WTC11 (cell line): ENCODE results near the gene TYSND1.

Experiments used
- FOXK1 ChIP-seq: sonication (generic); formaldehyde crosslinking; IDR thresholded peaks from 2 replicates; pipeline ENCODE4 v1.8.0; 2022; ENCODE audit warnings: mild to moderate bottlenecking, moderate library complexity, missing genetic modification reagents
- NFYB ChIP-seq: sonication (generic); formaldehyde crosslinking; conservative IDR thresholded peaks from 2 replicates; pipeline ENCODE4 v1.8.0; 2022; ENCODE audit warnings: low read depth, missing genetic modification reagents
- ZNF232 ChIP-seq: sonication (generic); formaldehyde crosslinking; IDR thresholded peaks from 2 replicates; pipeline ENCODE4 v1.8.0; 2022; ENCODE audit warnings: mild to moderate bottlenecking, missing genetic modification reagents
- TF ChIP-seq, protein P1 (sequence below): sonication (generic); formaldehyde crosslinking; IDR thresholded peaks from 2 replicates; pipeline ENCODE4 v1.8.0; 2022; ENCODE audit warnings: mild to moderate bottlenecking, missing genetic modification reagents
- TF ChIP-seq, protein P2 (sequence below): sonication (generic); formaldehyde crosslinking; IDR thresholded peaks from 2 replicates; pipeline ENCODE4 v1.8.0; 2023; ENCODE audit warnings: missing genetic modification reagents, mild to moderate bottlenecking, borderline replicate concordance
- TF ChIP-seq, protein P3 (sequence below): sonication (generic); formaldehyde crosslinking; conservative IDR thresholded peaks from 2 replicates; pipeline ENCODE4 v1.8.1; 2022; ENCODE audit warnings: mild to moderate bottlenecking, missing genetic modification reagents
- TF ChIP-seq, protein P4 (sequence below): fragments of 200-600 bp; IDR thresholded peaks from 2 replicates; pipeline ENCODE4 v1.8.0; 2022; ENCODE audit warnings: antibody characterized with exemption
- TF ChIP-seq, protein P5 (sequence below): sonication (generic); formaldehyde crosslinking; IDR thresholded peaks from 2 replicates; pipeline ENCODE4 v1.8.1; 2023; ENCODE audit warnings: mild to moderate bottlenecking, missing genetic modification reagents, borderline replicate concordance
- TF ChIP-seq, protein P6 (sequence below): fragments of 250-450 bp; sonication (Bioruptor Pico); conservative IDR thresholded peaks from 2 replicates; pipeline ENCODE4 v1.9.0; 2021; ENCODE audit warnings: mild to moderate bottlenecking
- TF ChIP-seq, protein P7 (sequence below): sonication (generic); formaldehyde crosslinking; IDR thresholded peaks from 2 replicates; pipeline ENCODE4 v1.8.1; 2023; ENCODE audit warnings: mild to moderate bottlenecking, missing genetic modification reagents, moderate library complexity
- TF ChIP-seq, protein P8 (sequence below): sonication (generic); formaldehyde crosslinking; IDR thresholded peaks from 2 replicates; pipeline ENCODE4 v1.8.0; 2022; ENCODE audit warnings: mild to moderate bottlenecking, missing genetic modification reagents

DNA sequence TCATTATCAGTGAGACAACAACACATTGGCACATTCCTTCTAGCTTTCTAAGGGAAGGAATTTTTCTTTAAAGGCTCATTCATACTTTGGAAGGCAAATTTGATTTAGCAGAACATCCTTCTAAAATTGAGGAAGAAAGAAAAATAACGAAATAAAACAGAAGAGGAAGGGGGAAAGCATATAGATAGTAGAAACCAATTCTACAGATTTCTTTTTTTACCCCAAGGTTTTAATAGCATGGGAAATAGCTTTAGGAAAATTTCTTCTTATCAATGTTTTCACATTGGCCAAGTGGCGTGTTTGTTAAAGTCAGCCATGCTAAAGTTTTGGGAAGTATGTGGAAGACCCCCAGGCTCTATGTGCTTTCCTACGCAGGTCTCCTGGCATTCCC is 58.2 kb downstream of the TYSND1 start:
- no peak for TF ChIP-seq ZNF232 (CRISPR knock-in tag)
- no peak for TF ChIP-seq NFYB (CRISPR knock-in tag)
- TF ChIP-seq, protein P1, sequence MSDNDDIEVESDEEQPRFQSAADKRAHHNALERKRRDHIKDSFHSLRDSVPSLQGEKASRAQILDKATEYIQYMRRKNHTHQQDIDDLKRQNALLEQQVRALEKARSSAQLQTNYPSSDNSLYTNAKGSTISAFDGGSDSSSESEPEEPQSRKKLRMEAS (CRISPR knock-in tag): no peak
- TF ChIP-seq, protein P2, sequence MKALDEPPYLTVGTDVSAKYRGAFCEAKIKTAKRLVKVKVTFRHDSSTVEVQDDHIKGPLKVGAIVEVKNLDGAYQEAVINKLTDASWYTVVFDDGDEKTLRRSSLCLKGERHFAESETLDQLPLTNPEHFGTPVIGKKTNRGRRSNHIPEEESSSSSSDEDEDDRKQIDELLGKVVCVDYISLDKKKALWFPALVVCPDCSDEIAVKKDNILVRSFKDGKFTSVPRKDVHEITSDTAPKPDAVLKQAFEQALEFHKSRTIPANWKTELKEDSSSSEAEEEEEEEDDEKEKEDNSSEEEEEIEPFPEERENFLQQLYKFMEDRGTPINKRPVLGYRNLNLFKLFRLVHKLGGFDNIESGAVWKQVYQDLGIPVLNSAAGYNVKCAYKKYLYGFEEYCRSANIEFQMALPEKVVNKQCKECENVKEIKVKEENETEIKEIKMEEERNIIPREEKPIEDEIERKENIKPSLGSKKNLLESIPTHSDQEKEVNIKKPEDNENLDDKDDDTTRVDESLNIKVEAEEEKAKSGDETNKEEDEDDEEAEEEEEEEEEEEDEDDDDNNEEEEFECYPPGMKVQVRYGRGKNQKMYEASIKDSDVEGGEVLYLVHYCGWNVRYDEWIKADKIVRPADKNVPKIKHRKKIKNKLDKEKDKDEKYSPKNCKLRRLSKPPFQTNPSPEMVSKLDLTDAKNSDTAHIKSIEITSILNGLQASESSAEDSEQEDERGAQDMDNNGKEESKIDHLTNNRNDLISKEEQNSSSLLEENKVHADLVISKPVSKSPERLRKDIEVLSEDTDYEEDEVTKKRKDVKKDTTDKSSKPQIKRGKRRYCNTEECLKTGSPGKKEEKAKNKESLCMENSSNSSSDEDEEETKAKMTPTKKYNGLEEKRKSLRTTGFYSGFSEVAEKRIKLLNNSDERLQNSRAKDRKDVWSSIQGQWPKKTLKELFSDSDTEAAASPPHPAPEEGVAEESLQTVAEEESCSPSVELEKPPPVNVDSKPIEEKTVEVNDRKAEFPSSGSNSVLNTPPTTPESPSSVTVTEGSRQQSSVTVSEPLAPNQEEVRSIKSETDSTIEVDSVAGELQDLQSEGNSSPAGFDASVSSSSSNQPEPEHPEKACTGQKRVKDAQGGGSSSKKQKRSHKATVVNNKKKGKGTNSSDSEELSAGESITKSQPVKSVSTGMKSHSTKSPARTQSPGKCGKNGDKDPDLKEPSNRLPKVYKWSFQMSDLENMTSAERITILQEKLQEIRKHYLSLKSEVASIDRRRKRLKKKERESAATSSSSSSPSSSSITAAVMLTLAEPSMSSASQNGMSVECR (CRISPR knock-in tag): no peak
- TF ChIP-seq, protein P3, sequence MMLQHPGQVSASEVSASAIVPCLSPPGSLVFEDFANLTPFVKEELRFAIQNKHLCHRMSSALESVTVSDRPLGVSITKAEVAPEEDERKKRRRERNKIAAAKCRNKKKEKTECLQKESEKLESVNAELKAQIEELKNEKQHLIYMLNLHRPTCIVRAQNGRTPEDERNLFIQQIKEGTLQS (CRISPR knock-in tag): no peak
- TF ChIP-seq, protein P4, sequence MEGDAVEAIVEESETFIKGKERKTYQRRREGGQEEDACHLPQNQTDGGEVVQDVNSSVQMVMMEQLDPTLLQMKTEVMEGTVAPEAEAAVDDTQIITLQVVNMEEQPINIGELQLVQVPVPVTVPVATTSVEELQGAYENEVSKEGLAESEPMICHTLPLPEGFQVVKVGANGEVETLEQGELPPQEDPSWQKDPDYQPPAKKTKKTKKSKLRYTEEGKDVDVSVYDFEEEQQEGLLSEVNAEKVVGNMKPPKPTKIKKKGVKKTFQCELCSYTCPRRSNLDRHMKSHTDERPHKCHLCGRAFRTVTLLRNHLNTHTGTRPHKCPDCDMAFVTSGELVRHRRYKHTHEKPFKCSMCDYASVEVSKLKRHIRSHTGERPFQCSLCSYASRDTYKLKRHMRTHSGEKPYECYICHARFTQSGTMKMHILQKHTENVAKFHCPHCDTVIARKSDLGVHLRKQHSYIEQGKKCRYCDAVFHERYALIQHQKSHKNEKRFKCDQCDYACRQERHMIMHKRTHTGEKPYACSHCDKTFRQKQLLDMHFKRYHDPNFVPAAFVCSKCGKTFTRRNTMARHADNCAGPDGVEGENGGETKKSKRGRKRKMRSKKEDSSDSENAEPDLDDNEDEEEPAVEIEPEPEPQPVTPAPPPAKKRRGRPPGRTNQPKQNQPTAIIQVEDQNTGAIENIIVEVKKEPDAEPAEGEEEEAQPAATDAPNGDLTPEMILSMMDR: no peak
- TF ChIP-seq, protein P5, sequence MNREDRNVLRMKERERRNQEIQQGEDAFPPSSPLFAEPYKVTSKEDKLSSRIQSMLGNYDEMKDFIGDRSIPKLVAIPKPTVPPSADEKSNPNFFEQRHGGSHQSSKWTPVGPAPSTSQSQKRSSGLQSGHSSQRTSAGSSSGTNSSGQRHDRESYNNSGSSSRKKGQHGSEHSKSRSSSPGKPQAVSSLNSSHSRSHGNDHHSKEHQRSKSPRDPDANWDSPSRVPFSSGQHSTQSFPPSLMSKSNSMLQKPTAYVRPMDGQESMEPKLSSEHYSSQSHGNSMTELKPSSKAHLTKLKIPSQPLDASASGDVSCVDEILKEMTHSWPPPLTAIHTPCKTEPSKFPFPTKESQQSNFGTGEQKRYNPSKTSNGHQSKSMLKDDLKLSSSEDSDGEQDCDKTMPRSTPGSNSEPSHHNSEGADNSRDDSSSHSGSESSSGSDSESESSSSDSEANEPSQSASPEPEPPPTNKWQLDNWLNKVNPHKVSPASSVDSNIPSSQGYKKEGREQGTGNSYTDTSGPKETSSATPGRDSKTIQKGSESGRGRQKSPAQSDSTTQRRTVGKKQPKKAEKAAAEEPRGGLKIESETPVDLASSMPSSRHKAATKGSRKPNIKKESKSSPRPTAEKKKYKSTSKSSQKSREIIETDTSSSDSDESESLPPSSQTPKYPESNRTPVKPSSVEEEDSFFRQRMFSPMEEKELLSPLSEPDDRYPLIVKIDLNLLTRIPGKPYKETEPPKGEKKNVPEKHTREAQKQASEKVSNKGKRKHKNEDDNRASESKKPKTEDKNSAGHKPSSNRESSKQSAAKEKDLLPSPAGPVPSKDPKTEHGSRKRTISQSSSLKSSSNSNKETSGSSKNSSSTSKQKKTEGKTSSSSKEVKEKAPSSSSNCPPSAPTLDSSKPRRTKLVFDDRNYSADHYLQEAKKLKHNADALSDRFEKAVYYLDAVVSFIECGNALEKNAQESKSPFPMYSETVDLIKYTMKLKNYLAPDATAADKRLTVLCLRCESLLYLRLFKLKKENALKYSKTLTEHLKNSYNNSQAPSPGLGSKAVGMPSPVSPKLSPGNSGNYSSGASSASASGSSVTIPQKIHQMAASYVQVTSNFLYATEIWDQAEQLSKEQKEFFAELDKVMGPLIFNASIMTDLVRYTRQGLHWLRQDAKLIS (CRISPR knock-in tag): no peak
- TF ChIP-seq, protein P6, sequence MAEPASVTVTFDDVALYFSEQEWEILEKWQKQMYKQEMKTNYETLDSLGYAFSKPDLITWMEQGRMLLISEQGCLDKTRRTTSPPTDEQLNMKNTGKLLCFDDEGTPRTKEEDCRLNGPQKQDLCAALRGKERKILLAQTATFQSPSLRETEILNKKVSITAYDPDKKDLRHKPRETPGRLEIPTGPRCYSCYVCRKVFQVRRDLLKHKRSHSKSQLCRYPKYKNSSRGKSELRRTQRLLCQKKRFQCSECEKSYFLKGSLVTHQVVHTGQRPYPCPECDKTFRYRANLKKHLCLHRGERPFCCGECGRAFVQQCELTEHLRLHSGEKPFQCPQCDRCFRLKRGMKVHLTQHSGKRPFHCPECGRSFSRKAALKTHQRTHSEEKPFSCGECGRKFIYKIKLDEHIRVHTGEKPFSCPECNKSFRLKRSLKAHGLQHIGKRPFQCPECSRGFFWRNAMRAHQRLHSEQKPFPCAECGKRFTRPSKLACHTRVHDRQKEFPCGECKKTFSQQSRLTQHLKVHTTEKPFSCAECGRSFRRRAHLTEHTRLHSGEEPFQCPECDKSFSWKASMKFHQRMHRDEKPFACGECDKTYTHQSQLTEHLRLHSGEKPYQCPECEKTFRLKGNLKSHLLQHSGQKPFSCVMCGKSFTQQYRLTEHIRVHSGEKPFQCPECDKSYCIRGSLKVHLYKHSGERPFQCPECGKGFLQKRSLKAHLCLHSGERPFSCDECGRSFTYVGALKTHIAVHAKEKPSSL (CRISPR knock-in tag): no peak
- TF ChIP-seq, protein P7, sequence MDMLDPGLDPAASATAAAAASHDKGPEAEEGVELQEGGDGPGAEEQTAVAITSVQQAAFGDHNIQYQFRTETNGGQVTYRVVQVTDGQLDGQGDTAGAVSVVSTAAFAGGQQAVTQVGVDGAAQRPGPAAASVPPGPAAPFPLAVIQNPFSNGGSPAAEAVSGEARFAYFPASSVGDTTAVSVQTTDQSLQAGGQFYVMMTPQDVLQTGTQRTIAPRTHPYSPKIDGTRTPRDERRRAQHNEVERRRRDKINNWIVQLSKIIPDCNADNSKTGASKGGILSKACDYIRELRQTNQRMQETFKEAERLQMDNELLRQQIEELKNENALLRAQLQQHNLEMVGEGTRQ (CRISPR knock-in tag): no peak
- TF ChIP-seq FOXK1: no peak
- TF ChIP-seq, protein P8, sequence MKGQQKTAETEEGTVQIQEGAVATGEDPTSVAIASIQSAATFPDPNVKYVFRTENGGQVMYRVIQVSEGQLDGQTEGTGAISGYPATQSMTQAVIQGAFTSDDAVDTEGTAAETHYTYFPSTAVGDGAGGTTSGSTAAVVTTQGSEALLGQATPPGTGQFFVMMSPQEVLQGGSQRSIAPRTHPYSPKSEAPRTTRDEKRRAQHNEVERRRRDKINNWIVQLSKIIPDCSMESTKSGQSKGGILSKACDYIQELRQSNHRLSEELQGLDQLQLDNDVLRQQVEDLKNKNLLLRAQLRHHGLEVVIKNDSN (CRISPR knock-in tag): no peak
